ENCODE results near the gene MMP28. TPM values are rescaled to one million over a fixed set of nuclear protein-coding genes. Genes with fewer than 3 reads are reported as not detected.

The MMP28 gene
- polyA plus RNA-seq, 5 donors: 7.6 to 10.5 (median 8.8) TPM

DNA sequence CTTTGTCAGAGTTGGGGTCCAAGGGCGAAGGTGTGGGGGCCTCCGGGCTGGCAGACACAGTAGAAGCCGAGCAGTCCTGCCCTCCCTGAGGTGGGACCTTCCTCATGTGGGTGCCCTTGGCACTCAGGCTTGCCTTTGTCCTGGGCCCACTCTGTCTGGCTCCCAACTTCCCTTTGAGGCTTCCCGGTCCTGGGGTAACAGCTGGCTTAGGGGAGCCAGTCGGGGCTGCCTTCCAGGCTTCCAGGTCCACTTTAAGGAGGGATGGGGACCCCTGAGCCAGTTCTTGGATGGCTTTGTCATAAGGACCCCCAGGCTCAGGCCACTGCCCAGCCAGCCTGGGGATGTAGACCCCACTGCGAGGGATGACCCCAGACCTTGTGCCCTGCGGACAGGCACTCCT, 50.2 kb downstream of the MMP28 start:
- no peak for DNase-seq

GRCh38 chr17:35744830-35745229, 50.6 kb downstream of the MMP28 start:
- DNase-seq: no peak

DNA sequence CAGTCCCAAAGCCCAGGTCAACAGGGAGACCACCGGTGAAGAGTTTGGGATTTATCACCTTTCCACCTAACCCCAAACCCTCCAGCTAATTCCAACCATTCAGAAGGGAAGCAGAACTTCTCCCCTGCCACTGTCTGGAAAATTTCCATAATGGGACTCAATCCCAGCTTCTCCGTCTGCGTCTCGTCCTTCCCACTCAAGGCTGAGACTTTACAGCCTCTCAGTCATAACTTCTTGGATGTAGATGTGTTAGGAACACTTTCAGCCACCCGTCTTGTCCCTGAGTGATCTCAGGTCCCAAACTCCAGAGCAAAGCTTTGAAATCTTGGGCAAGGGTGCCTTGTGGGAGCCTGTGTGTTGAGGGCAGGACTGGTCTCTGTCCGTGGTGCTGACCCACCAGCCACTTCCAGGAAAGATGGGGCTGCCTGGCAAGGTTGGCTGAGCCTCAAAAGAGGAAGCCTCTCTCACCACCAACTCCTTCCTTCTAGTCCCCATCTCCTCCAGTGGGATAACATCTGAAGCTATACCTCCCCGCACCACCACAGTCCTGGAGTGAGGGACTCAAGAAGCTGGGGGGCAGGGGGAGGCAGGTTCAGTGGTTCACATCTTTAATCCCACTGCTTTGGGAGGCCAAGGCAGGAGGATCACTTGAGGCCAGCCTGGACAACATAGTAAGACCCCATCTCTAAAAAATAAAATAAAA, 51.7 kb downstream of the MMP28 start:
- DNase-seq: no peak

GRCh38 chr17:35742896-35743477, 52.5 kb downstream of the MMP28 start:
- no peak for DNase-seq

DNA sequence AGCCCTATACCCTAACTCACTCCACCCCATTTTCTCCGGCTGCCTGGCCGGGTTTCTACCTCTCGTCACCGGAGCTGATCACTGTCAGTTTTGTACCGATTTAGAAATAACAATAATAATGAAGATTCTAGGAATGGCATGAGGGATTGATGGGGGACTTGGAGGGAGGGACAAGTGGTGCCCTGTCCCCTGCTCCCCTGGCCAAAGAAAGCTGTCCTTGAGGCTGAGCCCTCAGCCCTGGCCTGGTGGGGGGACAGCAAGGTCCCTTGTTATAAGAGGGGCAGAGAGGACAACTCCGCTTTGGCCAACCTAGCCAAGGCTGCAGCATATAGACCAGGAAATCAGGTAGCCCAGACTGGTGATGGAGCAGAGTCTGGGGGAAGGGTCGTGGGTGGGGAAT, 52.9 kb downstream of the MMP28 start:
- no peak for DNase-seq

DNA sequence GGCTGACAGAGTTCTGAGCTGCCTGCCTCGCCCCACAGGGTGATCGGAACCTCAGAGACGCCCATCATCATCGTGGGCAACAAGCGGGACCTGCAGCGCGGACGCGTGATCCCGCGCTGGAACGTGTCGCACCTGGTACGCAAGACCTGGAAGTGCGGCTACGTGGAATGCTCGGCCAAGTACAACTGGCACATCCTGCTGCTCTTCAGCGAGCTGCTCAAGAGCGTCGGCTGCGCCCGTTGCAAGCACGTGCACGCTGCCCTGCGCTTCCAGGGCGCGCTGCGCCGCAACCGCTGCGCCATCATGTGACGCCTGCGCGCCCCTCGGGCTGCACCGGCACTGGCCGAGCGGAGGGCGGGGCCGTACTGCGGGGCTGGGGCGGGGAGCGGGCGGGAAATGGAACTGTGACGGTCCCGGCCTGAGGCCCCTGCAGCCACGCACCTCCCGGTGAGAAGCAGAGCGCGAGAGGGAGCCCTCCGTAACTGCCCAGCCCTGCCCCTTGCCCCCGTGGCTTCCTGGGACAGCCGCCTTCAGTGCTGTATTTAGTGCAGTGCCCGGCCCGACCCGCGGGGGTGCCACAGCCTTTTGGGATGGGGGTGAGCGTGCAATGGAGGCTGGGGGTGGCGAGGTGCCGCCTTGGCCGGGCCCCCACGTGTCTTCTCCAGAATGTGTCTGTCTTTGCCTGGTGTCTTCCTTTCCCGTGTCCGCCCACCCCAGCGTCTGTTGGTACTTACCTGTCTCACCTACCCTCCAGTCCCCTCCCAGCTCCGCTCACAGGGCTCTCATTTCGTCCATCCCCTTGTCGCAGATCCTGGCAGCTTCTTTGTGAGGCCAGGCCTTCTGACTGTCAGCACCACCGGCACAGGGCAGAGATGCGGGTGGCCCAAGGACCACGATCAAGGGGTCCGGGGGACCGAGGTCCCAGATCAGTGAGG, 54.2 kb downstream of the MMP28 start:
- DNase-seq: no peak

DNA sequence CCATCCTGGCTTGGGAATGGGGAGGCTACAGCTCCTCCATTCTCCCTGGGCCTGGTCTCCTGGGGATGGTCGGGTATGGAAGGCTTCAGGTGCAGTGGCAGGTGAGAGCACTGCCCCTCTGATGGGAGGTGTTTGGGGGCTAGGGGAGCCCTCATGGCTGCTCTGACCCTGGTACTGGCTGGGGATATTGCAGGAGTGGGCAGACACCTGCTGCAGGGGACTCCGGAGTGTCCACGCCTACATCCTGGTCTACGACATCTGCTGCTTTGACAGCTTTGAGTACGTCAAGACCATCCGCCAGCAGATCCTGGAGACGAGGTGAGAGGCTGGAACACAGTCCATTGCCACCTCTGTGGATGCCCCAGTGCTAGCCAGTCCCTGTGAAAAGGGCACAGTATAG, 55.2 kb downstream of the MMP28 start:
- DNase-seq: no peak

GRCh38 chr17:35738519-35739133, 56.8 kb downstream of the MMP28 start:
- DNase-seq: no peak

GRCh38 chr17:35736236-35736635, 59.2 kb downstream of the MMP28 start:
- no peak for DNase-seq

GRCh38 chr17:35735036-35735805, 60.2 kb downstream of the MMP28 start:
- DNase-seq: no peak

GRCh38 chr17:35734396-35734795, 61.0 kb downstream of the MMP28 start:
- DNase-seq: no peak

DNA sequence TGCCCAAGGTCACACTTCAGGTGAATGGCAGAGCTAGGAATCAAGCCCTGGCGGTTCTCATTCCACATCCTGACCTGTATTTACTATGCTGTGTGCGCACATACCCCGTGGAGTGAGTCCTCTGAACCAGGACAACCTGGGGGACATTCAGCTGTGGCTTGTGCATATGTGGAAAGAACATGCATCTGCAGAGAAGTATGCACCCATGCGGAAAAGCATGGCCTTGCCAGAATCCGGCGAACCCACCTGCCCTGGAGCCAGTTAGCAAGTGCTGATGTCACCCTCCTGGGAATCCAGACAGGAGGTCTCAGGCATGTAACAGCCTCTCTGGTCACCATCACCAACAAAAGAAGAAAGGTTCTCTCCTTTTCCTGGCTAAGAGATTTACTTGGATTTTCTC, 62.1 kb downstream of the MMP28 start:
- DNase-seq: no peak

DNA sequence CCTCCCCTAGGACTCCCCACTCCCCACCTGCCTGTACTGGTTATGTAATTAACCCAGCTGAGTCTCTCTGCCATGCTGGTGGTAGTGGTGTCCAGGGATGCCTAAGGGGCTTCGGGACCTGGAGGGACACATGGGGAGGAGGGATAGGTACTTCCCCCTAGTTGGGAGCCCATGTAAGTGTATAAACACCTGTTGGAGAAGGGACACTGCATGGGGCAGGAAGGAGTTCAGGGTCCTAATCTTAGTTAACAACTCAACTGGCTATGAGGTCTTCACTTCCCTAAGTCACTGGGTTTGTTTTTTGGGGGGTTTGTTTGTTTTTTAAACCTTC, 62.7 kb downstream of the MMP28 start:
- DNase-seq: no peak

DNA sequence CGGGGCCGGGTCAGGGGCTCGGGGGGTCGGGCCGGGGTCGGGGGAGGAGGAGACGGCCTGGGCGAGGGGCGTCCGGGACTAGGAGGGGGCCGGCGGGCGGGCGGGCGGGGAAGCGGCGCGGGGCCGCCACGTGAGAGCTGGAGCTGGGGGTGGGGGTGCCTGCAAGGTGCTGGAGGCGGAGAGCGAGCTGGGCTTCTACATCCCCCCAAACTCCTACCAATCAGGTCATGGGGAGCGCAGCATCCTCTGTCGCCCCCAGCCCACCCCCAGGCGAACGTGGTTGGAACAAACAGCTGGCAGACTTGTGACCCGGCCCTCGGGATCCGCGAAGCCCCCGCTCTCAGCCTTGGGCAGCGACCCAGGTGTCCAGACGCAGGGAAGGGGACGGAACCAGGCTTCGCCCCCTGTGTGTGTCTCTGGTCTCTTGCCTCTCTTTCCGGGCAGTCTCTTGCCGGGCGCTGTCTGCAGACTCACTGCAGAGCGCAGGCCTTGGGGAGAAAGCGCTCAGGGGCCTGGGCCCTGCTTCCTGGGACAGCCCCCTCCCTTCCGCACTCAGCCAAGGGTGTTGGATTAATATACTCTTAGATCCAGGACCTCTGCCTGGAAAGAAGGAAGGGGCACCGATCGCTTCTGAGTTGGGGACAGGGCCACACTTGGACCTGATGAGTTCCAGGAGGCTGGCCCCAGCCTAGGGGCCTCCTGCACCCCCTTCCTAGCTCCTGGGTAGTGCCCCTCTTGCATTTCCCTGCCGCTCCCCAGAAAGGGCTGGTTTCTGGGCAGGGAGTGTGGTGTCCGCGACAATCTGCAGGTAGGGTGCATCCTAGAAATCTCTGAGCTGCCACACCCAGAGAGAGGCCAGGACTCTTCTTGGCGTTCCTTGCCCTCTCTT, 63.3 kb downstream of the MMP28 start:
- no peak for DNase-seq

GRCh38 chr17:35731239-35731916, 64.1 kb downstream of the MMP28 start, which contains the start of gene RASL10B:
Gene RASL10B, plus strand, starts transcription at chr17:35731639. Its CDS starts 3,546 bp downstream, at chr17:35735185.
- no peak for DNase-seq

- no peak for DNase-seq
Measured at GRCh38 chr17:35730400-35731005, 64.9 kb downstream of the MMP28 start.

DNA sequence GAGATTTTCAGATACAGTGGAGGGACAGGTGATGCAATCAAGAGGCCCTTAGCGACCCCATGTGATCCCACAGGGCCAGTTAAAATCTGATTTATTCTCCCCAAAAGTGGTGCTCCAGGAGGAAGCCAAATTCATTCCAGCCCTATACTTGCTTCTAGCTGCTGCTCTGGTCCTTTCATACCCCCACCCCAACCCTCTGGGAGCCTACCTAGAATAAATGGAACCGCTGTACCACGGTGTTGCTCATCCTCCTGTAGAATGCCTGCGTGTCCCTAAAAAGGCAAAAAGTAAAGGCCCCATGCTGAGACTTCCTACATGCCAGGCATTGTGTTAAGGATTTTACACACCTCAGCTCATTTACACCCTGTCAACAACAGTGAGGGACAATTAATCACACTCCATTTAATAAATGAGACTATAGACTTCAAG, 66.0 kb downstream of the MMP28 start:
- no peak for DNase-seq

- no peak for DNase-seq
Measured at GRCh38 chr17:35728551-35728950, 66.9 kb downstream of the MMP28 start.

- DNase-seq: no peak
Measured at GRCh38 chr17:35727635-35728034, 67.8 kb downstream of the MMP28 start.

Data from right lung (tissue), 5 donors.